Stimulated activated naive CD4-positive, alpha-beta T cell treated with Interleukin-2 at 50 U/mL for 16 hours (primary cell): Measurements from ENCODE around the gene RSPH1.

Experiments
- DNase-seq: peaks from one replicate; lab custom pipeline; 2025; lab: John Stamatoyannopoulos, UW

RSPH1 gene

GRCh38 chr21:42465008-42465802 lies 30.8 kb downstream of the RSPH1 start:
- no peak for DNase-seq

- DNase-seq, result peak; percentile 42
Observed at GRCh38 chr21:42463861-42464515, 32.0 kb downstream of the RSPH1 start.

GRCh38 chr21:42461881-42462877 lies 33.8 kb downstream of the RSPH1 start:
- DNase-seq, result no peak

- no peak for DNase-seq
Observed at GRCh38 chr21:42461185-42461520, 34.9 kb downstream of the RSPH1 start.

- no peak for DNase-seq
Observed at GRCh38 chr21:42460391-42461184, 35.4 kb downstream of the RSPH1 start.

GRCh38 chr21:42459546-42460215 lies 36.3 kb downstream of the RSPH1 start:
- no peak for DNase-seq

- no peak for DNase-seq
Observed at GRCh38 chr21:42459082-42459460, 37.0 kb downstream of the RSPH1 start.

- DNase-seq, result peak; percentile 50
Observed at GRCh38 chr21:42456457-42456856, 39.6 kb downstream of the RSPH1 start.

GRCh38 chr21:42455754-42456440 lies 40.1 kb downstream of the RSPH1 start:
- DNase-seq, result no peak

- no peak for DNase-seq
Observed at GRCh38 chr21:42455196-42455595, 40.8 kb downstream of the RSPH1 start.

GRCh38 chr21:42454786-42455185 lies 41.2 kb downstream of the RSPH1 start:
- no peak for DNase-seq

GRCh38 chr21:42453986-42454570 lies 41.9 kb downstream of the RSPH1 start:
- DNase-seq, result no peak

- no peak for DNase-seq
Observed at GRCh38 chr21:42453224-42453985, 42.6 kb downstream of the RSPH1 start.

GRCh38 chr21:42452401-42453223 lies 43.4 kb downstream of the RSPH1 start:
- no peak for DNase-seq

GRCh38 chr21:42451941-42452340 lies 44.1 kb downstream of the RSPH1 start:
- DNase-seq, result no peak

- no peak for DNase-seq
Observed at GRCh38 chr21:42448686-42449085, 47.3 kb downstream of the RSPH1 start.

- no peak for DNase-seq
Observed at GRCh38 chr21:42447732-42448131, 48.3 kb downstream of the RSPH1 start.

- DNase-seq, result no peak
Observed at GRCh38 chr21:42447182-42447581, 48.8 kb downstream of the RSPH1 start.
